Measurements from ENCODE around the gene OR6C6. TPM values are rescaled to one million over a fixed set of nuclear protein-coding genes. Genes with fewer than 3 reads are reported as not detected.

Gene OR6C6
- total RNA-seq, 1 donor from 2014 or later = not detected

Other genes starting within 250 kb of the OR6C6 start
- not detected in 2 replicates for gene OR9K2, start 170.2 kb downstream of the OR6C6 start, total RNA-seq
- gene OR10A7, start 75.5 kb downstream of the OR6C6 start, total RNA-seq = not detected in 2 replicates
- gene OR6C74, start 52.0 kb downstream of the OR6C6 start, total RNA-seq = not detected in 2 replicates
- not detected in 2 replicates for gene OR6C1, start 17.8 kb upstream of the OR6C6 start, total RNA-seq
- not detected in 2 replicates for gene OR6C3, start 34.2 kb upstream of the OR6C6 start, total RNA-seq
- gene OR6C75, start 66.4 kb upstream of the OR6C6 start, total RNA-seq = not detected in 2 replicates
- gene OR6C65, start 104.0 kb upstream of the OR6C6 start, total RNA-seq = not detected in 2 replicates
- not detected in 2 replicates for gene OR6C76, start 129.7 kb upstream of the OR6C6 start, total RNA-seq
- not detected in 2 replicates for gene OR6C2, start 147.5 kb upstream of the OR6C6 start, total RNA-seq
- not detected in 2 replicates for gene OR6C70, start 173.6 kb upstream of the OR6C6 start, total RNA-seq
- not detected in 2 replicates for gene OR6C68, start 195.8 kb upstream of the OR6C6 start, total RNA-seq

Data from activated CD4-positive, alpha-beta T cell treated with anti-CD3 and anti-CD28 coated beads, Interleukin-2, amount 10 ng/mL, durations not matched to agents 24 days and 14 days (primary cell).